Astrocyte (in vitro differentiated cells and primary cell): ENCODE data around the gene VWA8. TPM values are rescaled to one million over a fixed set of nuclear protein-coding genes. Genes with fewer than 3 reads are reported as not detected.
"Not testable (repeated sequence)": the region's sequence is repeated elsewhere in the genome, so short reads cannot be mapped to it uniquely, and the experiment has no call there.

ENCODE experiments used
- DNase-seq: peaks from one replicate; pipeline ENCODE4 v3.0.0-alpha.2; 2010; ENCODE audit warnings: low read depth
- FAIRE-seq: peaks from 2 replicates; lab custom pipeline; 2011; peaks lifted over from hg19 to GRCh38; lab: Jason Lieb, UNC
- H2AFZ ChIP-seq: 2 replicates; pipeline ENCODE4 v1.6.0; 2012; ENCODE audit warnings: low read depth, low read length, inconsistent platforms
- H3K27ac ChIP-seq: 2 replicates; pipeline ENCODE4 v1.5.1; 2011; ENCODE audit warnings: low read depth, low read length, inconsistent platforms
- H3K27me3 ChIP-seq: 2 replicates; pipeline ENCODE4 v1.6.0; 2011; ENCODE audit warnings: low read length, inconsistent platforms; ENCODE audit not compliant: insufficient read depth
- H3K36me3 ChIP-seq: 2 replicates; pipeline ENCODE4 v1.5.1; 2011; ENCODE audit warnings: low read length, inconsistent platforms; ENCODE audit not compliant: insufficient read depth
- H3K4me1 ChIP-seq: 2 replicates; pipeline ENCODE4 v1.5.1; 2011; ENCODE audit warnings: low read length, inconsistent platforms; ENCODE audit not compliant: insufficient read depth
- H3K4me2 ChIP-seq: 2 replicates; pipeline ENCODE4 v1.6.0; 2012; ENCODE audit warnings: low read length, inconsistent platforms
- H3K4me3 ChIP-seq: 2 replicates; pipeline ENCODE4 v1.5.1; 2011; ENCODE audit warnings: low read depth, mild to moderate bottlenecking, low read length, inconsistent platforms; ENCODE audit not compliant: insufficient read depth
- H3K79me2 ChIP-seq: 2 replicates; pipeline ENCODE4 v1.6.0; 2012; ENCODE audit warnings: mild to moderate bottlenecking, low read length, inconsistent platforms; ENCODE audit not compliant: insufficient read depth
- H3K9ac ChIP-seq: 2 replicates; pipeline ENCODE4 v1.6.0; 2012; ENCODE audit warnings: mild to moderate bottlenecking, low read length, inconsistent platforms
- H3K9me3 ChIP-seq: 2 replicates; pipeline ENCODE4 v1.5.1; 2012; ENCODE audit warnings: low read depth, mild to moderate bottlenecking, low read length, inconsistent platforms; ENCODE audit not compliant: insufficient read depth
- H4K20me1 ChIP-seq: 2 replicates; pipeline ENCODE4 v1.6.0; 2012; ENCODE audit warnings: low read length, inconsistent platforms; ENCODE audit not compliant: insufficient read depth
- H3K27ac Mint-ChIP-seq: one replicate; pipeline ENCODE4 v1.8.0; 2021; ENCODE audit warnings: mild to moderate bottlenecking, mixed read lengths; ENCODE audit not compliant: unreplicated experiment
- H3K27me3 Mint-ChIP-seq: one replicate; pipeline ENCODE4 v1.8.0; 2021; ENCODE audit warnings: low read depth, mixed read lengths; ENCODE audit not compliant: unreplicated experiment
- H3K36me3 Mint-ChIP-seq: one replicate; pipeline ENCODE4 v1.8.0; 2021; ENCODE audit warnings: low read depth, mixed read lengths; ENCODE audit not compliant: unreplicated experiment
- H3K4me1 Mint-ChIP-seq: one replicate; pipeline ENCODE4 v1.8.0; 2021; ENCODE audit warnings: low read depth, mixed read lengths; ENCODE audit not compliant: unreplicated experiment
- H3K4me3 Mint-ChIP-seq: one replicate; pipeline ENCODE4 v1.8.0; 2021; ENCODE audit warnings: mild to moderate bottlenecking, moderate library complexity, mixed read lengths; ENCODE audit not compliant: unreplicated experiment
- H3K9me3 Mint-ChIP-seq: one replicate; pipeline ENCODE4 v1.8.0; 2021; ENCODE audit warnings: mild to moderate bottlenecking, mixed read lengths; ENCODE audit not compliant: unreplicated experiment
- EZH2 ChIP-seq: IDR thresholded peaks from 2 replicates; pipeline ENCODE4 v1.6.1; 2012; ENCODE audit warnings: mild to moderate bottlenecking, low read length, inconsistent platforms; ENCODE audit not compliant: insufficient read depth
- total RNA-seq: library from RNA; stranded (reverse); gene quantifications from 2 replicates; pipeline ENCODE4 v1.2.1, GENCODE V29; 2021
- TF ChIP-seq, protein P1 (sequence below): IDR thresholded peaks from 2 replicates; pipeline ENCODE4 v1.5.1; 2011; ENCODE audit warnings: low read depth, mild to moderate bottlenecking, inconsistent platforms, low read length, moderate library complexity; ENCODE audit not compliant: insufficient read depth

Gene VWA8
- total RNA-seq, 1 donor from 2014 or later: 15.6 TPM

DNA sequence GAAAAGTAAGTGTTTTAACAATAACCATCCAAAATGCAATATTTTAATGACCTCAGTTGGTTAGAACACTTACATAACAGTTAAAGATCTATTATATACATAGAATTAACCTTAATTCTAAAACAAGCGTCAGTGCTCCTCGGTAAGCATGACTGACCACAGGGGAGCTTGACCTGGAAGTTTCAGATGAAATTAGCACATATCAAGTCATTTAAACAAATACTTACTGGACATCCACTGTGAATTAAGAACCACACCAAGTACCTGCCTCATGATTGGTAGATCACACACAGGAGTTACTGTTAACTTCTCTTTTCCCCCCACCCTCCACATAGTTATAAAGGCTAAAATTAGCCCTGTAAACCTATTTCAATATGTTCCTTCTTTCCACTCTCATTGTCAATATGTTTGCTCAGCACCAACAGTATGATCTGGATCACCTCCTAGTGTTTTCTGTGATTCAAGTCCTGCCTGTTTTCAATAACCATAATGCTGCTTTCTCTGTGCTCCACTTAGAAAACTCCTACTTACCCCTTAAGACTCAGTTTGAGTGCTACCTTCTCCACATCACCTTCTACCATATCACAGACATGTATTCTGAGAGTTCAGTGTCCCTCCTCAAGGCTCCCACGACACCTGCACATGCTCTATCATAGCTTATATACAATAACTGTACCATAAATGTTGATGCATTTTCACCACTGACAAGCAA is 209.0 kb downstream of the VWA8 start:
- Histone ChIP-seq H3K4me2 (no peak overlapping the region), H3K9me3 (no peaks in the 10 kb centered on the region), H3K27me3 (no peaks in the 10 kb centered on the region), H3K4me3 (no peak overlapping the region), H3K27ac (no peak overlapping the region), H2AFZ (no peak overlapping the region), H3K9ac (no peak overlapping the region), H3K4me1 (no peaks in the 10 kb centered on the region), H3K36me3 (no peaks in the 10 kb centered on the region), H4K20me1 (no peaks in the 10 kb centered on the region), H3K79me2 (no peaks in the 10 kb centered on the region)
- H3K27me3 Mint-ChIP-seq: no peaks in the 10 kb centered on the region
- DNase-seq: no peak
- H3K9me3 Mint-ChIP-seq: peaks cover 19% of the 10 kb centered on the region
- peak; percentile 64 for FAIRE-seq
- no peak for TF ChIP-seq EZH2
- TF ChIP-seq, protein P1, sequence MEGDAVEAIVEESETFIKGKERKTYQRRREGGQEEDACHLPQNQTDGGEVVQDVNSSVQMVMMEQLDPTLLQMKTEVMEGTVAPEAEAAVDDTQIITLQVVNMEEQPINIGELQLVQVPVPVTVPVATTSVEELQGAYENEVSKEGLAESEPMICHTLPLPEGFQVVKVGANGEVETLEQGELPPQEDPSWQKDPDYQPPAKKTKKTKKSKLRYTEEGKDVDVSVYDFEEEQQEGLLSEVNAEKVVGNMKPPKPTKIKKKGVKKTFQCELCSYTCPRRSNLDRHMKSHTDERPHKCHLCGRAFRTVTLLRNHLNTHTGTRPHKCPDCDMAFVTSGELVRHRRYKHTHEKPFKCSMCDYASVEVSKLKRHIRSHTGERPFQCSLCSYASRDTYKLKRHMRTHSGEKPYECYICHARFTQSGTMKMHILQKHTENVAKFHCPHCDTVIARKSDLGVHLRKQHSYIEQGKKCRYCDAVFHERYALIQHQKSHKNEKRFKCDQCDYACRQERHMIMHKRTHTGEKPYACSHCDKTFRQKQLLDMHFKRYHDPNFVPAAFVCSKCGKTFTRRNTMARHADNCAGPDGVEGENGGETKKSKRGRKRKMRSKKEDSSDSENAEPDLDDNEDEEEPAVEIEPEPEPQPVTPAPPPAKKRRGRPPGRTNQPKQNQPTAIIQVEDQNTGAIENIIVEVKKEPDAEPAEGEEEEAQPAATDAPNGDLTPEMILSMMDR: no peak
- H3K4me1 Mint-ChIP-seq: no peaks in the 10 kb centered on the region
- no peak overlapping the region for H3K27ac Mint-ChIP-seq
- no peak overlapping the region for H3K4me3 Mint-ChIP-seq
- peaks cover 20% of the 10 kb centered on the region for H3K36me3 Mint-ChIP-seq

DNA sequence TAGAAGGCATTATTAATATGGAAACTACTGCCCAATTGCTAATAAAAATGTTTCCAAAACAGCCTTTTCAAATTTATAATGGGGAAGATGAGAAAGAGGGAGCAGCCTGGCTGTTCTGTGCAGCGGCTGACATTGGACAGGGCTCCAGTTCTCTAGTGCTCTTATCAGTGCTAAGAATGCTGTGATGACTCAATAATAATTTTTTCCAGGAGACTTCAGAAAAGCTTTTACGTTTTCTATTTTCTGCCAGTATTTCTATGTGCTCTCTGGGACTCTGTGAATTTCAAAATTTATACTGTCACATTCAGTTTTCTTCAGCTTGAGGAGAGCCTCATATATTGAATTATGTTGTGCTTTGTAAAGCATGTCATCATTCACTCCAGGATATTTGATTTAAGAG is 209.6 kb downstream of the VWA8 start:
- Mint-ChIP-seq H3K27ac (no peak overlapping the region), H3K27me3 (no peaks in the 10 kb centered on the region), H3K9me3 (peaks cover 19% of the 10 kb centered on the region), H3K4me1 (peaks cover 2% of the 10 kb centered on the region), H3K4me3 (no peak overlapping the region), H3K36me3 (peaks cover 23% of the 10 kb centered on the region)
- H3K9ac ChIP-seq: no peak overlapping the region
- no peaks in the 10 kb centered on the region for H3K27me3 ChIP-seq
- no peak overlapping the region for H3K27ac ChIP-seq
- no peak overlapping the region for H3K4me3 ChIP-seq
- H3K36me3 ChIP-seq: no peaks in the 10 kb centered on the region
- H3K4me2 ChIP-seq: no peak overlapping the region
- H4K20me1 ChIP-seq: no peaks in the 10 kb centered on the region
- no peaks in the 10 kb centered on the region for H3K4me1 ChIP-seq
- H3K79me2 ChIP-seq: no peaks in the 10 kb centered on the region
- DNase-seq: peak; percentile 63
- FAIRE-seq: no peak
- TF ChIP-seq, protein P1: no peak
- no peak for TF ChIP-seq EZH2
- H2AFZ ChIP-seq: no peak overlapping the region
- no peaks in the 10 kb centered on the region for H3K9me3 ChIP-seq

DNA sequence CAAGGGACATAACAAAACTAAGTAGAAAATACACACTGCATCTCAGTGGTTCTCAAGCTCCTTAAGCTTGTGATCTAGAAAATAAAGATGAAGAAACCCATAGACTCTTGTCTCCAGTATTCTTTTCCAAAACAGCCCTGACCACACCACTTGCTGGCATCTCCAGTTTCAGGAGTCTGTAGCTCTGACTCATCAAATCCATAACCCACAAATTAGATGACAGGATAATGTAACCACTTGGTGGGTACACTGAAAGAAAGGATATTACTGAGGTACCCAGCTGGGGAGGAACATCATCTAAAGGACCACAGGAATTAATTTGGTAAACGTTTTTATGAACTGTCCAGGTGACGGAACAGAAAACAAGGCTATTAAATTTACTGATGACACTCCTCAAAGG is 214.7 kb downstream of the VWA8 start:
- FAIRE-seq (peak; percentile 69), DNase-seq (peak; percentile 81)
- Histone ChIP-seq H3K27ac (no peak overlapping the region), H3K9me3 (no peaks in the 10 kb centered on the region), H3K36me3 (no peaks in the 10 kb centered on the region), H3K79me2 (no peaks in the 10 kb centered on the region), H3K9ac (no peak overlapping the region), H3K4me3 (no peak overlapping the region), H4K20me1 (no peaks in the 10 kb centered on the region), H3K4me2 (peak overlapping the region; percentile 2), H2AFZ (no peak overlapping the region), H3K4me1 (no peaks in the 10 kb centered on the region), H3K27me3 (no peaks in the 10 kb centered on the region)
- Mint-ChIP-seq H3K36me3 (peaks cover 24% of the 10 kb centered on the region), H3K9me3 (peaks cover 17% of the 10 kb centered on the region), H3K4me3 (no peak overlapping the region), H3K27ac (peak overlapping the region; percentile 37), H3K27me3 (no peaks in the 10 kb centered on the region), H3K4me1 (peaks cover 17% of the 10 kb centered on the region)
- TF ChIP-seq, protein P1: no peak
- no peak for TF ChIP-seq EZH2

DNA sequence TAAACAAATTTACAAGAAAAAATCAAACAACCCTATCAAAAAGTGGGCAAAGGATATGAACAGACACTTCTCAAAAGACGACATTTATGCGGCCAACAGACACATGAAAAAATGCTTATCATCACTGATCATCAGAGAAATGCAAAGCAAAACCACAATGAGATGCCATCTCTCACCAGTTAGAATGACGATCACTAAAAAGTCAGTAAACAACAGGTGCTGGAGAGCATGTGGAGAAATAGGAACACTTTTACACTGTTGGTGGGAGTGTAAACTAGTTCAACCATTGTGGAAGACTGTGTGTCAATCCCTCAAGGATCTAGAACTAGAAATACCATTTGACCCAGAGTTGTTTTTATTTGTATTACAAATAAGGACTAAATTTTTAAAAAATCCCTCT is 215.4 kb downstream of the VWA8 start:
- not testable (repeated sequence) for H3K27ac Mint-ChIP-seq, H3K9me3 ChIP-seq, H3K27me3 ChIP-seq, H3K27me3 Mint-ChIP-seq, H3K4me3 ChIP-seq, H4K20me1 ChIP-seq, DNase-seq, FAIRE-seq, H3K4me3 Mint-ChIP-seq, H3K27ac ChIP-seq, H3K4me1 ChIP-seq, H3K9ac ChIP-seq, H3K4me2 ChIP-seq, H3K79me2 ChIP-seq, H3K36me3 ChIP-seq, H2AFZ ChIP-seq
- H3K9me3 Mint-ChIP-seq: peaks cover 17% of the 10 kb centered on the region
- H3K4me1 Mint-ChIP-seq: peaks cover 17% of the 10 kb centered on the region
- peaks cover 25% of the 10 kb centered on the region for H3K36me3 Mint-ChIP-seq
